Dermis blood vessel endothelial cell (primary cell): ENCODE data around the gene ATP5F1D. TPM values are rescaled to one million over a fixed set of nuclear protein-coding genes. Genes with fewer than 3 reads are reported as not detected.

Experiments
- DNase-seq: peaks from one replicate; pipeline ENCODE4 v3.0.0; 2010
- total RNA-seq: library from RNA; depleted of rRNA; stranded (reverse); fragments of >200 nt; gene quantifications from 2 replicates; pipeline ENCODE4 v1.2.3, GENCODE V29; 2014

ATP5F1D gene
- total RNA-seq, 1 donor from 2014 or later: 19.9 TPM

DNA sequence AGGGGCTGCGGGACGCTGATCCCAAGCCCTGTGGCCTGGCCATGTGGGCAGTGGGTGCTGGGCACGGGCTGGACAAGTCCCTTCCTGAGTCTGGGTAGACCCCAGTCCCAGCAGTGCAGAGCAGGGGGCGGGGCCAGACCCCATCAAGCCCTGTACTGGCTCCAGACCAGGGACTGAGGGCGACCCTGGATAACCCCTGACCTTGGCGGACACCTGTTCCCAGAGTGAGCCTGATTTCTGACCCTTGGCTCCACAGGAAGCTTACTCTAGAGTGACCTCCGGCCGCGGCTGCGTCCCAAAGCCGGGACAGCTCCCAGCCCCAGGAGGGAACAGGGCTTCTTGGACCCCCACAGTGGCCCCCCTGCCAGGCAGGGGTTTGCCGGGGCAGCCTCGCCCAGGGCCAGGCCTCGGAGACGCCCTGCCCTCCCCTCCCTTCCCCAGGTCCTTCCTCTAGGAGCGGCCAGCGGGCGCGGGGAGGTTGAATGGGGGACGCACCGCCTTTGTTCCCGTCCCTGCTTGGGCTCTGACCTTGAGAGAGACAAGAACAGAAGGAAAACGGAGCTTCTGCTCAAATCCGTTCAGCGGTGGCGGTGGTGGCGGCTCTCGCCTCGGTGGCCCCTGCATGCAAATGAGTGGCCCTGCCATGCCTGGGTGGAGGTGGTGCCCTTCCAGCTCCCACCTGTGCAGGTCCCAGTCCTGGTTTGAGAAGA lies 41.8 kb downstream of the ATP5F1D start:
- no peak for DNase-seq

DNA sequence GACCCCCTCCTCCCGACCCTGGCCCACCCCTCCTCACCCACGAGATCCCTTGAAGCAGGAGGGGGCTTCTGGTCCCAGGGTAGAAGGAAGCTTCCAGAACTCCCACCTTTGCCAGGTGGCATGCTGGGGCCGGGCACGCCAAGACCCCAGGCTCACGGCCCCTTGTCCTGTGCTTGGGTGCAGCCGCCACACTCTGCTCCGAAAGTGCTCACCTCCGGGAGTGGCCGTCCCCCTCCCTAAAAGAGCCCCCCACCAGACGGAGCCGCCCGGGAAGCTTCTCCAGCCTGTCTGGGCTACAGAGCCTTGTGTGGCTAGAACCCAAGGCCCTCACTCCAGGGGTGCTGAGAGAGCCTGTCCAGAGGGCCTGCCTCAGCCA lies 42.4 kb downstream of the ATP5F1D start:
- no peak for DNase-seq

GRCh38 chr19:1284293-1284978 lies 42.9 kb downstream of the ATP5F1D start:
- no peak for DNase-seq

GRCh38 chr19:1284979-1285736 lies 43.6 kb downstream of the ATP5F1D start:
- DNase-seq: no peak

GRCh38 chr19:1285737-1286360 lies 44.3 kb downstream of the ATP5F1D start, which contains the start of gene EFNA2:
Gene EFNA2, plus strand, starts transcription at chr19:1285873. Its CDS starts 296 bp downstream, at chr19:1286169.
- no peak for DNase-seq

DNA sequence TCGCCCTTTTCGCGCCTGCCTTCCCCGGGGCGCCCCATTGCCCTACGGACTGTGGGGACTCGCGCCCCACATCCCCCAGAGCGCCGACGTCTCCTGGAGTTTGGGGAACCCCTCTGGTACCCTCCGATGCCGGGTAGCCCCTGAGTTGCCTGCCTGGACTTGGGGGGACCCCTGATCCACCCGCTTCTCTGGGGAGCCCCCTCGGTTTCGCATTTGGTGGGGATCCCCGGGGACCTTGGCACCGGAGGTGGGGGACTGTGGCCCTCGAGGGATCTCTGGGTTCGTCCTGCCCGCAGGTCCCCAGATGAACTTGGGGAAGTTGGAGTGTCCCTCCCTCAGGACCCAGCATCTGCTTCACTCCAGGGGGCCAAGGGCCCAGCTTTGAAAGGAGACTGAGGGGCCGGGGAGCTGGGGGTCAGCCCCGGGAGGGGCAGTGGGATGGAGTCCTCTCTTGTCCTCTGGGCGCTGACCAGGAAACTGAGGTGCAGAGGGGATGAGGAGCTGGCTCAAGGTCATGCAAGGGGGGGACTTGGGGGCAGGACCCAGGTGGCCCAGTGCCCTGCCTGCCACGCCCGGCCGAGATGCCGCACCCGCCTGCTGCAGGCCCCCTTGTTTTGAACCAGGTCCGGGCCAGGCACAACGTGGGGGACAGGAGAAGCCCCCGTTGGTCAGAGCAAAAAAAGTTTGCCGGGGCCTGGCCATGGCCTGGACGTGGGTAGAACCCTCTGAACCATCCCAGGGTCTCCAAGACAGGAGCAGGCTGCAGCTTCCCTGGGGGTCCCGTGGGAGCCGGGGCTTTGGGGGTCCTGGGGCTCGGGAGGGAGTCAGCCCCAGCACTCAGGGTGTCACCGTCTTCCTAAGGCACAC lies 45.2 kb downstream of the ATP5F1D start:
- no peak for DNase-seq

DNA sequence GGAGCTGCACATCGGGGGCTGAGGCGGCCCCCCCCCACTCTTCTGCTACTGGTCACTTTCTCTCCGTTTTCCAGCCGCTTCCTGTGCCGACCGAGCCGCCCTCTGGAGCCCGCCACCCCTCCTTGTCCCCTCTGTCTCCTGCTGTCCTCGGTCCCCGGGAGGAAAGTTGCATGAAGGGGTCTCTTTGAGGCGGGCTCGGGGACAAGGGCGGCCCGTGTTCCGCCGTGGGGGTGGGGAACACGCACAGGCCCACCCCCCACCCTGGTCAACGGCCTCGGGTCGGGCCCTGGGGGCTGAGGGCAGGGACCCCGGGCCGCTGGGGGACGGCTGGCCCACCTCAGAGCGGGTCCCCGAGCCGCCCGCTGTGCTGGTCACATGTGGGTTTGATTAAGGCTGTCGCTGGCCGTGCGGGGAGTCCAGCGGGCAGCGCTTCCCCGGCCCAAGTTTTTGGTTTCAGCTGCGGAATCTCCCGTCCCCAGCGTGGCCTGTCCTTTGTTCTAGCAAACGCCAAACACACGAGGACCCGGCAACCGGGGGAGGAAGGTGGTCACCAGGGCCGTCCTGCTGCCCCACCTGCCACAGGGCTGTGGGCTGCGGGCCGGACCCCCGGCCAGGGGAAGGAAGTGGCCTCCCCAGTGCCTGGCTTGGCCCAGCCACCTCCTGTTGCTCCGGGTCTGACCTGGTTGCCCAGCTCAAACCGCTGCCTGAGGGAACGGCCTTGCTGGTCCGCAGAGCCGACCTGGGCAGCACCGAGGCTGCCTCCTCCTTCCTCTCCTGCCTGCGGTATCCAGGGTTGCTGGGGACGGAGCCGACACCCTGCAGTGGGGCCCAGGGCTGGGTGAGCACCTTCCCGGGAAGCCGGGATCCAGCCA lies 46.0 kb downstream of the ATP5F1D start:
- no peak for DNase-seq

- no peak for DNase-seq
Observed at GRCh38 chr19:1288226-1288612, 46.7 kb downstream of the ATP5F1D start.

DNA sequence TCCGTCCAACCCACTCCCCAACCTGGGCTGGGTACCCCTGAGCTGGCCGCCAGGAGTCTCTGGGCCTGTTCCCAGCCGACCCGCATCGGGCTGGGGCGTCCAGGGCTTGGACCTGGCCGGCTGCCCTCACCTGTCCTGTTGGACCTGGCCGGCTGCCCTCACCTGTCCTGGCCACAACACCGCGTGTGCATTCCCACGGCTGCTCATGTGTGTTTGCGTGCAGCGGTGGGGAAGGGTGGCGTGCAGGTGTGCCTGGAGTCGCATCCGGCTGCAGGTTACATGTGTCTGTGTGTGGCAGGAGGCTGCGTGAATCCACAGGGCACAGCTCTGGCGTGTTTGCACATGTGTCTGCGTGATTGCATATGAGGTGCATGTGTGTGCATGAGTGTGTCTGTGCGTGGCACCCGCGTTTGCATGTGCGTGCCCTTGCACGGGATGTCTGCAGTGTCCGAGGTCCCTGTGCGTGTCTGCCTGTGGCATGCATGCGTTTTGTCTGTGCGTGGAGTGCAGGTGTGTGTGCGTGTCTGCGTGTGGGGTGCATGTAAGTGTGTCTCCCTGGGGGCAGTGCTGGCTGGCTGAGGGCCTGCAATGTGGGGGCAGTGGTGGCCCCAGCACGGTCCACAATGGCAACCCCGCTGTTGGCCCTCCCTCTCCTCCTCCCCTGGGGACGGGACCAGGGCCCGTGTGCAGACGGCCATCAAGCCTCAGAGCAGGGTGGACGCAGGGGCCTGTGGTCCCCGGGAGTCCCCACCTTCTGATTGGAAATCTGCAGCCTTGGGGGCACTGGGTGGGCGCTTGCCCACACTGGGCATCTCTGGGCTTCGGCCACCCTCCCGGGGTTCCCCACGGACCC lies 47.5 kb downstream of the ATP5F1D start:
- no peak for DNase-seq

GRCh38 chr19:1289686-1290025 lies 48.1 kb downstream of the ATP5F1D start:
- no peak for DNase-seq

DNA sequence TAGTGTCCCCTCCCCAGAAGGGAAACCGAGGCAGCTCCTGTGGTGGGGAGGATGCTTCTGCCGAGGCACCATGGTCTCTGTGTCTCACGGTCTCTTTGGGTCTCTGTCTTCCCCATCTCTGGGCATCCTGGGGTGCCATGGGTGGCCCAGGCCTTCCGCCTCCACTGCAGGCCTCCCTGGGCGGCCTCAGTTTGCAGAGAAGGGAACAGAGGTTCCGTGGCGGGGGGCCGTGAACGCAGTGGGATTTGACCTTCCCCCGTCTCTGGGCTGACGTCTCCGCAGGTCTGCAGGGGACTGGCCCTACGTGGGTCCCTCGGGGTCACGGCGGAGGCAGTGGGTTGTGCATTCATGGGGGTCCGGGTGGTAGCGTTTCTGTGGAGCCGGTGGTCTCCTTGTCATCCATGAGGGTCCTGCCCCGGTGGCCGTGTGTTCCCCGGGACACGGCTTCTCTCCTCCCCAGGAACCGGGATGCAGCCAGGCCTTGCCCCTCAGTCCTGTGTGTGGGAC lies 48.7 kb downstream of the ATP5F1D start:
- no peak for DNase-seq

- DNase-seq: no peak
Observed at GRCh38 chr19:1290703-1291651, 49.4 kb downstream of the ATP5F1D start.

GRCh38 chr19:1291761-1292418 lies 50.3 kb downstream of the ATP5F1D start:
- DNase-seq: no peak

DNA sequence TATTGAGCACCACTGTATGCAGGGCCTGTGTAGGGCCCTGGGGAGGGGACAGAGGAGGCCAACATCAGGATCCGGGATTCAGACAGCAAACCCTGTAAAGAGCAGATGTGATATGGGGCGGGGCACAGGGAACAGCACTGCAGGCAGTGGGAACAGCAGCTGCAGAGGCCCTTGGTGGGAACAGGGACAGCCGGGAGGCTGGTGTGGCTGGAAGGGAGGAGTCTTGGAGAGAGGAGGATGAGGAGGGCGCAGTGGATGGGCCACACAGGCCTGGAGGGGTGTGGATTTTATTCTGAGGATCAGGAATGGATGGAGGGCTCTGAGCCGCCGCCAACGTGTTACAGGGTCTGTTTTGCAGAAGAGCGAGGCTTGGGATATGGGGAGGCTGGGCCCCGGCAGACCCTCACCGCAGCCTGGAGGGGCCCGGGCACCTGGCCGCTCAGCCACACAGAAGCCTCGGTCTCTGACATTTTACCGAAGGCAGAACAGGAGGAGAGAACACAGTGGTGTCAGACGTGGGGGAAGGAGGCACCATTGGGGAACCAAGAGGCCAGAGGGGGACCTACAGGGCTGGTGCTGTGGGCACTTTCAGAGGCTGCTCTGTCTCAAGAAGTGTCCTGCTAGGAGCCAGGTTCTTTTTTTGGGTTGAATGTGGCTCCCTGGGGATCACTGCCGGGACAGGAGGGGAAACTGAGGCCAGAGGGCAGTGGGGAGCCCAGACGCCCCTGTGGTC lies 51.0 kb downstream of the ATP5F1D start:
- no peak for DNase-seq

DNA sequence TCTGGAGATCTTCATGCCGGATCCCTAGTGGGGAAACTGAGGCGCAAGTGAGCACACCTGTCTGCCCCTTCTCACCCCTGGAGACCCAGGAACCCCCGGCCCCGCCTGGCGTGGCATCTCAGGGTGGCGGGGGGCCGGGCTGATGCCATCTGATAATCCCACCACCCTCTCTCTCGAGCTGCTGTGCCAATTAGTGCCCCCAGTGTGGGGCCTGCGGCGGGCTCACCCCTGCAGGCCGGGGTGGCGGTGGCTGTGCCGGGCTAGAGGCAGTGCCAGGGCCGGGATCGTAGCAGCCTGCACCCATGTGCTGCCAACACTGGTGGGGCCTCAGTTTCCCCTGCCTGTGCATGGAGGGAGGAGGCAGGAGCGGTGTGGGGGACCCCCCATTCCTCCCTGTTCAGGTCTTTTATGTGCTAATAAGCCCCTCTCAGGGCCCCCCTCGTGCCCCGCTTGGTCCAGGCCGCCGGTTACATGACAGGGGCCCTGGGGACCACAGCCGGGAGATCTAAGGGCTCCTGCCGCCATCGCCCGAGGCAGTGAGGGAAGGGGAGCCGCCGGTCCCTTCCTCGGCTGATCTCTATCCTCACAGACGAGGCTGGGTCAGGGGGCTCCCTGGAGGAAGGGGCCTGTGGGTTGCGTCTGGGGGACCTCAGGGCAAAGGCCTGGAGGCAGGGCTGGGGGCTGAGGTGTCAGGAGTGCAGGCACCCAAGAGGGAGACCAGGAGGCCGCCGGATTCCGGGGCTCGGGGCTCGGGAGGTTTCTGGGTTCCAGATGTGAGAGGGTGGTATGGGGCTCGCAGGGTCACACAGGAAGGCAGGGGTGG lies 52.4 kb downstream of the ATP5F1D start:
- DNase-seq: no peak
